Stomach (tissue), 4 donors: ENCODE results near the gene PILRB.
"Not testable (repeated sequence)": the region's sequence is repeated elsewhere in the genome, so short reads cannot be mapped to it uniquely, and the experiment has no call there.

Experiments used
- POLR2A ChIP-seq, 4 donors: fragments of 450-650 bp; IDR thresholded peaks; one replicate each; pipeline ENCODE4 v1.6.1; 2016; ENCODE audit warnings: antibody characterized with exemption in 4 of 4, control low read depth in 2 of 4, mild to moderate bottlenecking in 1 of 4, moderate library complexity in 1 of 4
- TF ChIP-seq, protein P1 (sequence below), 7 experiments: fragments of 450-650 bp in 4 of 7; fragments of 200-600 bp in 3 of 7; sonication (generic) in 3 of 7; IDR thresholded peaks; one replicate each; pipeline ENCODE4 v1.5.1; 2016 to 2019; ENCODE audit warnings: antibody characterized with exemption in 7 of 7, control low read depth in 2 of 7, mild to moderate bottlenecking in 1 of 7

DNA sequence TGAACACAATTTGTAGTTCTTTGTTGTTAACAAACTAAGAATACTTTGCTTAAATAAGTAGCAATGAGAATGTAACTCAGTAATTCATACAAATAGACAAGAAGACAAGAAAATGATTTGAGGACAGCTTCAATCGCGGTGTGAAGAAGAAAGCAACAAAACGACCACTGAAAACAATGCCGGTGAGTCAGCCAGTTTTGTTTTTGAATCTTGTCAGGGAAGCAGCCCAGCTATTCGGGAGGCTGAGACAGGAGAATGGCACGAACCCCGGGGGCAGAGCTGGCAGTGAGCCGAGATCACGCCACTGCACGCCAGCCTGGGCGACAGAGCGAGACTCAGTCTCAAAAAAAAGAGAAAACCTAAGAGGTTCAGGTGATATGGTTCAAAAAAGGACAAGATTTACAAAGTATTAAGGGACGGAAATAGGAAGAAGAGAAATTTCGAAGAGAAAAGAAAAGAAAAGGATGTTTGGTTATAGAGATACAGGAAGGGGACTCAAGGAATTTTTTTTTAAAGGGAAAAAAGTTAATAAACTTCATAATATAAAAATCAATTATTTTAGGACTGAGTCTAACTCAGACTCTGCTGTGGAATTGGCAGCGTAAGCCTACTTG lies 19.7 kb upstream of the PILRB start:
- TF ChIP-seq, protein P1, sequence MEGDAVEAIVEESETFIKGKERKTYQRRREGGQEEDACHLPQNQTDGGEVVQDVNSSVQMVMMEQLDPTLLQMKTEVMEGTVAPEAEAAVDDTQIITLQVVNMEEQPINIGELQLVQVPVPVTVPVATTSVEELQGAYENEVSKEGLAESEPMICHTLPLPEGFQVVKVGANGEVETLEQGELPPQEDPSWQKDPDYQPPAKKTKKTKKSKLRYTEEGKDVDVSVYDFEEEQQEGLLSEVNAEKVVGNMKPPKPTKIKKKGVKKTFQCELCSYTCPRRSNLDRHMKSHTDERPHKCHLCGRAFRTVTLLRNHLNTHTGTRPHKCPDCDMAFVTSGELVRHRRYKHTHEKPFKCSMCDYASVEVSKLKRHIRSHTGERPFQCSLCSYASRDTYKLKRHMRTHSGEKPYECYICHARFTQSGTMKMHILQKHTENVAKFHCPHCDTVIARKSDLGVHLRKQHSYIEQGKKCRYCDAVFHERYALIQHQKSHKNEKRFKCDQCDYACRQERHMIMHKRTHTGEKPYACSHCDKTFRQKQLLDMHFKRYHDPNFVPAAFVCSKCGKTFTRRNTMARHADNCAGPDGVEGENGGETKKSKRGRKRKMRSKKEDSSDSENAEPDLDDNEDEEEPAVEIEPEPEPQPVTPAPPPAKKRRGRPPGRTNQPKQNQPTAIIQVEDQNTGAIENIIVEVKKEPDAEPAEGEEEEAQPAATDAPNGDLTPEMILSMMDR (IDR thresholded peaks at IDR 0.05), result not testable (repeated sequence)
- TF ChIP-seq POLR2A (IDR thresholded peaks at IDR 0.05), result not testable (repeated sequence)
